ENCODE measurements around the gene PLCB4. TPM values are rescaled to one million over a fixed set of nuclear protein-coding genes. Genes with fewer than 3 reads are reported as not detected.

PLCB4 gene
- total and polyA plus RNA-seq, 2 experiments from 2014 or later = 6.5 to 16.1 TPM

- TF ChIP-seq CREB1 (CRISPR knock-in tag; IDR thresholded peaks at IDR 0.05; ENCODE audit: low read depth) (no peak), ZNF114 (CRISPR knock-in tag; IDR thresholded peaks at IDR 0.05) (no peak), EZH2phosphoT487 (IDR thresholded peaks at IDR 0.05; ENCODE audit: unreplicated experiment) (no peak), EZH2 (IDR thresholded peaks at IDR 0.05; ENCODE audit: low read depth, unreplicated experiment) (no peak), STAT1 (IDR thresholded peaks at IDR 0.05; ENCODE audit: unreplicated experiment) (no peak), ETS1 (IDR thresholded peaks at IDR 0.05) (no peak), POLR2AphosphoS5 (IDR thresholded peaks at IDR 0.05; ENCODE audit: low read depth) (no peak), CTCF (conservative IDR thresholded peaks at IDR 0.05; ENCODE audit: low read depth in 2 of 2) (no peak), REST (IDR thresholded peaks at IDR 0.05; ENCODE audit: unreplicated experiment) (no peak), JUNB (IDR thresholded peaks at IDR 0.05; ENCODE audit: unreplicated experiment) (no peak)
These were observed 6.6 kb downstream of the PLCB4 start (continued) for GRCh38 chr20:9075264-9076095.

GRCh38 chr20:9076440-9076839 is 7.6 kb downstream of the PLCB4 start:
- no peaks in the 10 kb centered on the region for H3K27me3 ChIP-seq (ENCODE audit: insufficient read depth)
- peaks cover 72% of the 10 kb centered on the region for H3K79me2 ChIP-seq (replicated peaks; ENCODE audit: insufficient read depth)
- no peak for DNase-seq (ENCODE audit: low spot score)
- H3K27ac ChIP-seq (ENCODE audit: low read depth) = no peak overlapping the region
- no peaks in the 10 kb centered on the region for H3K27me3 Mint-ChIP-seq (ENCODE audit: insufficient read depth, low read depth, poor library complexity)
- no peaks in the 10 kb centered on the region for H4K20me1 ChIP-seq (replicated peaks; ENCODE audit: insufficient read depth)
- H3F3A ChIP-seq (replicated peaks; ENCODE audit: low read depth) = no peaks in the 10 kb centered on the region
- no peak overlapping the region for H2AFZ ChIP-seq
- no peak overlapping the region for H3K27ac Mint-ChIP-seq
- H3K36me3 ChIP-seq (ENCODE audit: insufficient read depth) = no peaks in the 10 kb centered on the region
- peaks cover 45% of the 10 kb centered on the region for H3K4me1 Mint-ChIP-seq
- no peaks in the 10 kb centered on the region for H3K36me3 Mint-ChIP-seq (ENCODE audit: low read depth)
- H3K9me3 Mint-ChIP-seq = no peaks in the 10 kb centered on the region
- peaks cover 32% of the 10 kb centered on the region for H3K4me1 ChIP-seq (ENCODE audit: insufficient read depth)
- TF ChIP-seq CREB1 (CRISPR knock-in tag; IDR thresholded peaks at IDR 0.05; ENCODE audit: low read depth) (no peak), ETS1 (IDR thresholded peaks at IDR 0.05) (no peak), NANOG (IDR thresholded peaks at IDR 0.05; ENCODE audit: borderline replicate concordance) (no peak), POLR2AphosphoS5 (IDR thresholded peaks at IDR 0.05; ENCODE audit: low read depth) (no peak), CTCF (conservative IDR thresholded peaks at IDR 0.05; ENCODE audit: low read depth in 2 of 2) (no peak)
- no peak overlapping the region for H3K4me3 Mint-ChIP-seq
- no peaks in the 10 kb centered on the region for H3K9me2 ChIP-seq (ENCODE audit: insufficient read depth)
- H3K4me3 ChIP-seq = no peak overlapping the region
- ATAC-seq = no peak
- no peak overlapping the region for H3K4me2 ChIP-seq

Data from GM23338 (cell line).